CD4-positive, alpha-beta T cell treated with Interleukin-6 at 100 ng/mL for 8 hours (primary cell): Measurements from ENCODE around the gene RFLNA.
"Not testable (repeated sequence)": the region's sequence is repeated elsewhere in the genome, so short reads cannot be mapped to it uniquely, and the experiment has no call there.

Experiments used
- DNase-seq: peaks from one replicate; pipeline ENCODE4 v3.0.0-alpha.2; 2020; ENCODE audit warnings: mixed read lengths, low spot score

RFLNA gene

GRCh38 chr12:124283326-124283725 lies 11.6 kb upstream of the RFLNA start:
- DNase-seq: no peak

GRCh38 chr12:124284368-124284767 lies 10.5 kb upstream of the RFLNA start:
- DNase-seq: no peak

GRCh38 chr12:124286414-124286813 lies 8.5 kb upstream of the RFLNA start:
- DNase-seq: no peak

- DNase-seq: no peak
Observed at GRCh38 chr12:124286971-124287370, 7.9 kb upstream of the RFLNA start.

GRCh38 chr12:124289634-124290600 lies 5.0 kb upstream of the RFLNA start:
- DNase-seq: no peak

GRCh38 chr12:124292385-124292784 lies 2.5 kb upstream of the RFLNA start:
- no peak for DNase-seq

GRCh38 chr12:124293286-124294003 lies 1.4 kb upstream of the RFLNA start:
- DNase-seq: no peak

- no peak for DNase-seq
Observed at GRCh38 chr12:124295431-124296058, 652 bp downstream of the RFLNA start.

GRCh38 chr12:124296295-124296915 lies 1.5 kb downstream of the RFLNA start:
- no peak for DNase-seq

GRCh38 chr12:124296916-124297351 lies 2.0 kb downstream of the RFLNA start:
- DNase-seq: no peak

- no peak for DNase-seq
Observed at GRCh38 chr12:124297389-124297788, 2.5 kb downstream of the RFLNA start.

GRCh38 chr12:124297856-124298255 lies 3.0 kb downstream of the RFLNA start:
- no peak for DNase-seq

- DNase-seq: no peak
Observed at GRCh38 chr12:124298685-124299410, 4.0 kb downstream of the RFLNA start.

GRCh38 chr12:124299628-124300388 lies 4.9 kb downstream of the RFLNA start:
- no peak for DNase-seq

GRCh38 chr12:124300657-124301056 lies 5.8 kb downstream of the RFLNA start:
- not testable (repeated sequence) for DNase-seq

- DNase-seq: no peak
Observed at GRCh38 chr12:124301084-124301654, 6.3 kb downstream of the RFLNA start.

- no peak for DNase-seq
Observed at GRCh38 chr12:124302241-124302806, 7.4 kb downstream of the RFLNA start.

GRCh38 chr12:124302807-124303578 lies 8.1 kb downstream of the RFLNA start:
- no peak for DNase-seq
